Mesodermal cell (in vitro differentiated cells): ENCODE measurements around the gene CCNDBP1. TPM values are rescaled to one million over a fixed set of nuclear protein-coding genes. Genes with fewer than 3 reads are reported as not detected.
"Not testable (repeated sequence)": the region's sequence is repeated elsewhere in the genome, so short reads cannot be mapped to it uniquely, and the experiment has no call there.

ENCODE experiments used
- H3K27ac ChIP-seq: 2 replicates; pipeline ENCODE4 v1.7.0; 2013; ENCODE audit warnings: mild to moderate bottlenecking, low read depth, low read length, moderate library complexity; ENCODE audit not compliant: severe bottlenecking
- H3K36me3 ChIP-seq: 2 replicates; pipeline ENCODE4 v1.7.1; 2013; ENCODE audit warnings: mild to moderate bottlenecking, low read length, moderate library complexity; ENCODE audit not compliant: control insufficient read depth, insufficient read depth
- H3K4me1 ChIP-seq: one replicate; pipeline ENCODE4 v1.7.1; 2013; ENCODE audit warnings: mild to moderate bottlenecking, low read length; ENCODE audit not compliant: insufficient read depth, control insufficient read depth, poor library complexity, severe bottlenecking
- H3K4me3 ChIP-seq: 2 replicates; pipeline ENCODE4 v1.7.0; 2013; ENCODE audit warnings: low read length, control low read depth, mild to moderate bottlenecking; ENCODE audit not compliant: insufficient read depth, poor library complexity, severe bottlenecking; ENCODE audit errors: extremely low read depth
- H3K9me3 ChIP-seq: 2 replicates; pipeline ENCODE4 v1.7.1; 2013; ENCODE audit warnings: mild to moderate bottlenecking, low read length, moderate library complexity; ENCODE audit not compliant: control insufficient read depth
- WGBS, 2 experiments: methylation state at CpG; one replicate each; pipeline ENCODE4 v1.1.5; 2013; ENCODE audit warnings: missing lambda C conversion rate in 2 of 2; ENCODE audit not compliant: insufficient coverage in 2 of 2; 5-methylcytosine and 5-hydroxymethylcytosine counted together
- polyA plus RNA-seq, 2 experiments: library from polyadenylated mRNA; stranded (reverse); fragments of 50-300 nt; gene quantifications; one replicate each; pipeline ENCODE4 v1.2.3, GENCODE V29; 2013

CCNDBP1 gene
- 52.9 TPM for polyA plus RNA-seq (2013, experiment 1 of 2)
- polyA plus RNA-seq (2013, experiment 2 of 2) = 45.5 TPM

GRCh38 chr15:43185157-43186002, at the start of gene CCNDBP1:
Gene CCNDBP1 (plus strand): TSS chr15:43185403. CDS start chr15:43185499, 96 bp downstream.
- H3K27ac ChIP-seq = peak within 1 kb of the TSS; percentile 85
- WGBS, 2 experiments = 0 to 1% methylated on average over 37 to 57 of the region's 69 CpGs
- peak within 1 kb of the TSS; percentile 79 for H3K4me3 ChIP-seq
- H3K36me3 ChIP-seq = peaks cover 14% of the 10 kb centered on the region
- H3K9me3 ChIP-seq = no peaks in the 10 kb centered on the region
- peaks cover 11% of the 10 kb centered on the region for H3K4me1 ChIP-seq

GRCh38 chr15:43143203-43143941, 41.8 kb upstream of the CCNDBP1 start:
- Histone ChIP-seq H3K9me3 (no peaks in the 10 kb centered on the region), H3K4me3 (no peak overlapping the region), H3K36me3 (no peaks in the 10 kb centered on the region), H3K27ac (no peak overlapping the region), H3K4me1 (peaks cover 4% of the 10 kb centered on the region)
- WGBS, 2 experiments = 71% methylated on average over 1 of the region's 4 CpGs; no CpG with 5 or more reads in 1 of the 2 experiments

DNA sequence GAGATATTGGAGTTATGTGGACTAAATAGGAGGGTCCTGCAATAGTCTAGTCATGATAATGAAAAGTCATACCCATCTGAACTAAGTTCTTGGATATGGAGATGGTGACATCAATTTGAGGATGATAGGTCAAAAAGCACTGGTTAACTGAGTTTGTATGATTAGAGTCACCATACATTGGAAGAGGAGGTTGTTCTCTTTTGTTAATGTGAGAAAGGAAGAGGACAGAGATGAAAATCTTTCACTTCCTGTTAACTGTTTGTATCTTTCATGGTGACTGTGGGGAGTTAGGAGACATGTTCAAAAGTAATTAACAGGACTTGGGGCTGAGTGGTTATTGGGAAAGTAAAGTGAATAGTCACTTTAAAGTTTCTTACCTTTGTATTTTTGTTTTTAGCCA, 40.7 kb upstream of the CCNDBP1 start:
- Histone ChIP-seq H3K36me3 (no peaks in the 10 kb centered on the region), H3K4me1 (peaks cover 4% of the 10 kb centered on the region), H3K9me3 (no peaks in the 10 kb centered on the region), H3K4me3 (no peak overlapping the region), H3K27ac (no peak overlapping the region)

DNA sequence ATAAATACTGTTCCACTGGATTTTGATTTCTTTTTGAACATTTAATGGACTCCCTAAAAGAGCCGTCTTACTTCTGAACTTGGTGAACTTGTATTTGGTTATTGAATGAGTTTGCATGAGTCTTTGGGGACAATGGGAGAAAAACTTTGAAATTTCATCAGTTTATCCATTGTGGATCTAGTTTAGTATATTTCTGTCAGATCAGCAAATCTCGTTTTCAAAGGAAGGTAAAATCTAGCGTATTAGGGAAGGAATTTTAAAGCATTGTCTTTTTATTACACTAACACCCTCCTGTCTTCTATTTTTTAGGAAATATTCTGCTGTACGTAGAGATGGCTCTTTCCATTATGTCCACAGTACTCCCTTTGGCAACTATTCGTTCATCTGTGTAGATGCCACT, 39.0 kb upstream of the CCNDBP1 start:
- 100% methylated on average over 1 of the region's 5 CpGs; no CpG with 5 or more reads in 1 of the 2 experiments for WGBS, 2 experiments
- Histone ChIP-seq H3K4me3 (no peak overlapping the region), H3K27ac (no peak overlapping the region), H3K4me1 (peaks cover 8% of the 10 kb centered on the region), H3K9me3 (no peaks in the 10 kb centered on the region), H3K36me3 (no peaks in the 10 kb centered on the region)

DNA sequence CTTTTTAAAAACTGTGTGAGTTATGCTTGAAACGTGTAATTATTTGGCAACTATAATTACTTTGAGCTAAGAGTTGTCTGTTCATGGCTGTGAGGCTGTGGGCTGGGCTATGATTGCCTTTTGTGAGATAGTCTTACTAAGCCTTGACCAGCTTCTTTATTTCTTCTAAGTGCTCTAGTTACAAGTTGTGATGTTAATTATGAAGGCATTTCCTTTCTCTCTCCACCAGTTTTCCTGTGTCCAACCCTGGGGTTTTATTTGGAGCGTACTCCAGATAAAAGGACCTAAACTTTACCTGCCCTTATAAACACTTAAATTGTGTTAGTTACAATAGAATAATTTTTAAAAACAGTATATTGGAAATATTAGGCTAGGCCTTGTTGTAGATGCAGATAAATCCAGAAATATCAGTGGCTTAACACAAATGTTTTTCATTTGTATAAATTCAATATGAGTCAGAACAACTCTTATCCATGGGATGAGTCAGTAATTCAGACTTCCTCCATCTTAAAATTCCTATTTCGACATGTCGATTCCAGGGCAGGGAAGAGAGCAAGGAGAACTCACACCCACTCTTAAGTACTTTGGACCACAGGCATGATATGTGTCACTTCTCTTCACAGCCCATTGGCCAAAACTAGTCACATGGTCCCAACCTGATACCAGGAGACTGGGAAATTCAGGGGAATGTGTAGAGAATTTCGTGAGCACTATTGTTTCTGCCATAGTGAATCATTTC, 34.8 kb upstream of the CCNDBP1 start:
- H3K9me3 ChIP-seq = no peaks in the 10 kb centered on the region

DNA sequence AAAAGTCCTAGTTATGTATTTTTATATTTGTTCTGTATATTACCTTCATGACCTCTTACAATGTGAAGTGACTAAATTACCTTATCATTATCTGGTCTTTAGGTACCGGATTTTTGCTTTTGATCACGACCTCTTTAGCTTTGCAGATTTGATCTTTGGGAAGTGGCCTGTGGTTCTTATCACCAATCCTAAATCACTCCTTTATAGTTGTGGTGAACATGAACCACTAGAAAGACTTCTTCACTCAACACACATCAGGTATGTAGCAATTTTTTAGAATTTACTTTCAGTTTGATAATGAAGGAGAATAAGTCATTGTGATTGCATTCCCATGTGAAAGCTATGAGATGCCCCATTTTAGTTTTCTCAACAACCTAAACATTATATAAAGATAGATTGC, 33.5 kb upstream of the CCNDBP1 start:
- Histone ChIP-seq H3K27ac (no peak overlapping the region), H3K9me3 (no peaks in the 10 kb centered on the region), H3K4me3 (no peak overlapping the region), H3K4me1 (peaks cover 4% of the 10 kb centered on the region), H3K36me3 (no peaks in the 10 kb centered on the region)
- no CpG with 5 or more reads among the region's 2 CpGs for WGBS, 2 experiments

More for the DNA sequence above, 34.8 kb upstream of the CCNDBP1 start:
- H3K4me1 ChIP-seq = peaks cover 4% of the 10 kb centered on the region
- no peak overlapping the region for H3K4me3 ChIP-seq
- H3K27ac ChIP-seq = peak overlapping the region; percentile 70
- H3K36me3 ChIP-seq = no peaks in the 10 kb centered on the region
- 100% methylated on average over 1 to 2 of the region's 5 CpGs for WGBS, 2 experiments

DNA sequence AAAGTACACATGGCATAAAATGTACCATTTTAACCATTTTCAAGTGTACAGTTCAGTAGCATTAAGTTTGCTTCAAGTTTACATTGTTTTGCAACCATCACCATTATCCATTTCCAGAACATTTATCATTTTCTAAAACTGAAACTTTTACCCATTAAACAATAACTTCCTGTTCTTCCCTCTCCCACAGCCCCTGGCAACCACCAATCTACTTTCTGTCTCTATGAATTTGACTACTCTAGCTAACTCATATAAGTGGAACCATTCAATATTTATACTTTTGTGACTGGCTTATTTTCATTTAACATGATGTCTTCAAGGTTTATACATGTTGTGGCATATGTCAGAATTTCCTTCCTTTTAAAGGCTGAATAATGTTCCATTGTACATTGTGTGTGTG, 31.9 kb upstream of the CCNDBP1 start:
- no peaks in the 10 kb centered on the region for H3K9me3 ChIP-seq
- H3K27ac ChIP-seq = no peak overlapping the region
- H3K36me3 ChIP-seq = no peaks in the 10 kb centered on the region
- H3K4me3 ChIP-seq = no peak overlapping the region
- peaks cover 4% of the 10 kb centered on the region for H3K4me1 ChIP-seq

DNA sequence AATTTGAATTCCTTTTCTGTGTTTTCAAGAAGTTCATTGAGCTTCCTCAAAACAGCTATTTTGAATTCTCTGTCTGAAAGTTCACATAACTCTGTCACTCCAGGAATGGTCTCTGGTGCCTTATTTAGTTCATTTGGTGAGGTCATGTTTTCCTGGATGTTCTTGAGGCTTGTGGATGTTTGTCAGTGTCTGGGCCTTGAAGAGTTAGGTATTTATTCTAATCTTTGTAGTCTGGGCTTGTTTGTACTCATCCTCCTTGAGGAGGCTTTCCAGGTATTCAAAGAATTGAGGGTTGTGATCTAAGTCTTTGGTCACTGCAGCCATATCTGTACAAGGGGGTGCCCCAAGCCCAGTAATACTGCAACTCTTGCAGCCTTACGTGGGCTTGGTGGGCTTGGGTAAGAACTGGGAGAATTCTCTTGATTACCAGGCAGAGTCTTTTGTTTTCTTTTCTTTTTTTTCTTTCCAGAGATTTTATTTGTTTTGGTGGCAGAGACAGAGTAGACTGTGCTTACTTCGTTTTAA, 19.3 kb upstream of the CCNDBP1 start:
- H3K36me3 ChIP-seq = no peaks in the 10 kb centered on the region
- no CpG with 5 or more reads among the region's 2 CpGs for WGBS, 2 experiments
- peaks cover 15% of the 10 kb centered on the region for H3K4me1 ChIP-seq
- H3K9me3 ChIP-seq = no peaks in the 10 kb centered on the region
- H3K4me3 ChIP-seq = no peak overlapping the region
- H3K27ac ChIP-seq = no peak overlapping the region

GRCh38 chr15:43167261-43167660, 17.9 kb upstream of the CCNDBP1 start:
- H3K9me3 ChIP-seq, H3K27ac ChIP-seq, H3K36me3 ChIP-seq, H3K4me3 ChIP-seq: not testable (repeated sequence)
- peaks cover 15% of the 10 kb centered on the region for H3K4me1 ChIP-seq
- WGBS, 2 experiments = 97 to 100% methylated on average over 3 to 11 of the region's 28 CpGs
